PC-9 (cell line): Measurements from ENCODE around the gene RFXANK. TPM values are rescaled to one million over a fixed set of nuclear protein-coding genes. Genes with fewer than 3 reads are reported as not detected.

Experiments
- BruUV-seq: library from RNA; stranded (reverse); fragments of 400-500 nt; replicated peaks from 2 replicates; lab custom pipeline; 2021; lab: Mats Ljungman, UMichigan
- CTCF ChIA-PET: fragments of 300-600 bp; sonication (Branson Sonifier 250); formaldehyde crosslinking; loops from one replicate; lab custom pipeline; 2022; ENCODE audit warnings: antibody characterized with exemption; lab: Charles Lee
- POLR2A ChIA-PET: fragments of 300-600 bp; sonication (Branson Sonifier 250); formaldehyde crosslinking; loops from one replicate; lab custom pipeline; 2022; ENCODE audit warnings: antibody characterized with exemption; ENCODE audit not compliant: unreplicated experiment; lab: Charles Lee
- DNase-seq, 2 experiments: peaks; one replicate each; pipeline versions ENCODE4 v3.0.0 to v3.0.0-alpha.2; 2015 to 2022; ENCODE audit warnings: mixed read lengths in 1 of 2
- H2AFZ ChIP-seq: fragments of 200-600 bp; sonication (generic); 2 replicates; pipeline ENCODE4 v1.8.1; 2017; ENCODE audit warnings: antibody characterized with exemption
- H3F3A ChIP-seq: fragments of 200-600 bp; sonication (generic); 2 replicates; pipeline ENCODE4 v1.8.1; 2017; ENCODE audit warnings: antibody characterized with exemption, mild to moderate bottlenecking, low read depth; ENCODE audit not compliant: insufficient read depth
- H3K27ac ChIP-seq: fragments of 200-600 bp; sonication (generic); 2 replicates; pipeline ENCODE4 v1.6.1; 2016; ENCODE audit warnings: mixed run types
- H3K27me3 ChIP-seq: fragments of 200-600 bp; sonication (generic); 2 replicates; pipeline ENCODE4 v1.6.1; 2016; ENCODE audit warnings: low read depth, mixed run types; ENCODE audit not compliant: insufficient read depth
- H3K36me3 ChIP-seq: fragments of 200-600 bp; sonication (generic); 2 replicates; pipeline ENCODE4 v1.6.1; 2016; ENCODE audit warnings: low read depth, mixed run types
- H3K4me1 ChIP-seq: fragments of 200-600 bp; sonication (generic); replicated peaks from 2 replicates; pipeline ENCODE4 v1.6.1; 2016; ENCODE audit warnings: mixed run types; ENCODE audit not compliant: insufficient read depth
- H3K4me2 ChIP-seq: fragments of 200-600 bp; sonication (generic); 2 replicates; pipeline ENCODE4 v1.6.1; 2017; ENCODE audit warnings: mixed run types
- H3K4me3 ChIP-seq: fragments of 200-600 bp; sonication (generic); 2 replicates; pipeline ENCODE4 v1.6.1; 2016; ENCODE audit warnings: mixed run types
- H3K79me2 ChIP-seq: fragments of 200-600 bp; sonication (generic); 2 replicates; pipeline ENCODE4 v1.6.1; 2017; ENCODE audit warnings: low read depth, mixed run types
- H3K9me2 ChIP-seq: fragments of 200-600 bp; sonication (generic); 2 replicates; pipeline ENCODE4 v1.8.1; 2017; ENCODE audit warnings: mild to moderate bottlenecking; ENCODE audit not compliant: insufficient read depth
- H3K9me3 ChIP-seq: fragments of 200-600 bp; sonication (generic); 2 replicates; pipeline ENCODE4 v1.8.1; 2016; ENCODE audit warnings: low read depth; ENCODE audit not compliant: insufficient read depth
- H4K20me1 ChIP-seq: fragments of 200-600 bp; sonication (generic); 2 replicates; pipeline ENCODE4 v1.8.1; 2017; ENCODE audit not compliant: insufficient read depth
- EZH2 ChIP-seq: fragments of 200-600 bp; sonication (generic); IDR thresholded peaks from 2 replicates; pipeline ENCODE4 v1.8.0; 2017; ENCODE audit warnings: antibody characterized with exemption, low read depth
- intact Hi-C: fragments of 100-400 bp; cut with micrococcal nuclease; formaldehyde crosslinking; loops from one replicate; pipeline ENCODE4 v1.10.0; 2022; ENCODE audit not compliant: unreplicated experiment
- total RNA-seq: library from RNA; stranded (reverse); gene quantifications from 2 replicates; pipeline ENCODE4 v1.2.3, GENCODE V29; 2021
- TF ChIP-seq, protein P1 (sequence below): fragments of 200-600 bp; sonication (generic); conservative IDR thresholded peaks from 2 replicates; pipeline ENCODE4 v1.6.1; 2017; ENCODE audit warnings: mixed run types, antibody characterized with exemption, mild to moderate bottlenecking, moderate library complexity

The RFXANK gene
- total RNA-seq, 1 experiment from 2014 or later, result 132 TPM

DNA sequence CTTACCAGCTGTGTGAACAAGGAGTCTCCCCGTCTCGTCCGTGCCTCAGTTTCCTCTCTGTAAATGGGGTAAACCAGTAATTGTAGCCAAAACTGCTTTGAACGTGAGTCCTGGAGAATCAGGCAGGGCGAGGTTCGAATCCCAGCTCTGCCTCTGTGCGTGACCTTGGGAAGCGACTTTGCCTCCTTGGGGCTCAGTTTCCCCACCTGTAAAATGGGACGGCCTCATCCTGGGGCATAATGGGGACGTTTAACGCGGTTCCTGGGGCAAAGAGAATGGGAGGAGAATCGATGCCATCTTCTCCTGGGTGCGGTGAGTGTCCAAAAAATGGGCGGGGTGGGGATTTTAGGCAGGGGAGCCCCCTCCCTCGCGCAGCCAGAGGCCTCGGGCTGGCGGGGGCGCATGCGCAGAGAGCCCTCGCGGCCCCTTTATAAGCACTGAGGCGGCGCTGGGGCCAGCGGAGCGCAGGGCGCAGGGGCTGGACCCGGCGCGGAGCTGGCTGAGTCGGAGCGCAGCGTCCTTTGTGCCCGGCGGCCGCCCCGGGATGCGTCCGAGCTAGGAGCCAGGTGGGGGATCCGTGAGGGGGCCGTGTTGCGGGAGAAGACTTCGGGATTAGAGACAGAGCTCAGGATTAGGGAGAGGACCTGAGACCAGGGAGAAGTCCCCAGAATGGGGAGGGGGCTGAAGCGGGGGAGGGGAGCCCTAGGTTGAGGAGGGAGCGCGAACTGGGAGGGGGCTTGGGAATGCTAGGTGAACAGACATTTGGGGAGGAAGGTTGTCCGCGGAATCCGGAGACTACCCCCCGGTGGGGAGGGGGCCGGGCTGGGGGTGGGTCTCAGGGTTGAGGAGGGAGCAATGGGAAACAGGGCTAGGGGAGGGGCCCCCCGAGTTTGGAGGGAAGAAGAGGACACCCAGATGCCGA is 19.7 kb downstream of the RFXANK start, which contains the start of gene NCAN:
Gene NCAN, plus strand, starts transcription at position 460 of the 922 bp plus-strand sequence. CDS start 4,996 bp downstream, outside the sequence.
- no peak within 1 kb of the TSS for H3K27ac ChIP-seq
- ChIA-PET POLR2A (no interaction called here), CTCF (no interaction called here)
- H3K4me2 ChIP-seq, result no peak within 1 kb of the TSS
- no peaks in the 10 kb centered on the region for H3F3A ChIP-seq
- H3K79me2 ChIP-seq, result no peaks in the 10 kb centered on the region
- no peaks in the 10 kb centered on the region for H3K9me3 ChIP-seq
- no peak within 1 kb of the TSS for H3K4me3 ChIP-seq
- no TSS peak for BruUV-seq
- TF ChIP-seq, protein P1, sequence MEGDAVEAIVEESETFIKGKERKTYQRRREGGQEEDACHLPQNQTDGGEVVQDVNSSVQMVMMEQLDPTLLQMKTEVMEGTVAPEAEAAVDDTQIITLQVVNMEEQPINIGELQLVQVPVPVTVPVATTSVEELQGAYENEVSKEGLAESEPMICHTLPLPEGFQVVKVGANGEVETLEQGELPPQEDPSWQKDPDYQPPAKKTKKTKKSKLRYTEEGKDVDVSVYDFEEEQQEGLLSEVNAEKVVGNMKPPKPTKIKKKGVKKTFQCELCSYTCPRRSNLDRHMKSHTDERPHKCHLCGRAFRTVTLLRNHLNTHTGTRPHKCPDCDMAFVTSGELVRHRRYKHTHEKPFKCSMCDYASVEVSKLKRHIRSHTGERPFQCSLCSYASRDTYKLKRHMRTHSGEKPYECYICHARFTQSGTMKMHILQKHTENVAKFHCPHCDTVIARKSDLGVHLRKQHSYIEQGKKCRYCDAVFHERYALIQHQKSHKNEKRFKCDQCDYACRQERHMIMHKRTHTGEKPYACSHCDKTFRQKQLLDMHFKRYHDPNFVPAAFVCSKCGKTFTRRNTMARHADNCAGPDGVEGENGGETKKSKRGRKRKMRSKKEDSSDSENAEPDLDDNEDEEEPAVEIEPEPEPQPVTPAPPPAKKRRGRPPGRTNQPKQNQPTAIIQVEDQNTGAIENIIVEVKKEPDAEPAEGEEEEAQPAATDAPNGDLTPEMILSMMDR, result no peak
- no peak for TF ChIP-seq EZH2
- H3K27me3 ChIP-seq, result peaks cover 38% of the 10 kb centered on the region
- no peaks in the 10 kb centered on the region for H3K4me1 ChIP-seq
- no peak for DNase-seq
- H4K20me1 ChIP-seq, result no peaks in the 10 kb centered on the region; the same call in 1 of the 2 replicates
- H3K36me3 ChIP-seq, result no peaks in the 10 kb centered on the region
- H3K9me2 ChIP-seq, result no peaks in the 10 kb centered on the region
- intact Hi-C loops, result no loop called here
- H2AFZ ChIP-seq, result no peak within 1 kb of the TSS

GRCh38 chr19:19212916-19213315 is 20.9 kb downstream of the RFXANK start:
- Histone ChIP-seq H3K36me3 (no peaks in the 10 kb centered on the region), H3F3A (no peaks in the 10 kb centered on the region; the same call in 1 of the 2 replicates), H3K4me2 (no peak overlapping the region), H3K27ac (no peak overlapping the region), H2AFZ (no peak overlapping the region), H3K4me3 (no peak overlapping the region), H3K4me1 (no peaks in the 10 kb centered on the region), H4K20me1 (no peaks in the 10 kb centered on the region; the same call in 1 of the 2 replicates), H3K79me2 (no peaks in the 10 kb centered on the region), H3K27me3 (peaks cover 44% of the 10 kb centered on the region), H3K9me2 (no peaks in the 10 kb centered on the region), H3K9me3 (no peaks in the 10 kb centered on the region)
- POLR2A ChIA-PET, result no interaction called here
- no peak for DNase-seq
- TF ChIP-seq, protein P1, result no peak
- no peak for TF ChIP-seq EZH2
- CTCF ChIA-PET, result no interaction called here
- no TSS peak for BruUV-seq
- intact Hi-C loops, result no loop called here

GRCh38 chr19:19213426-19214158 is 21.5 kb downstream of the RFXANK start:
- Histone ChIP-seq H3K36me3 (no peaks in the 10 kb centered on the region), H3K4me3 (no peak overlapping the region), H3K9me3 (no peaks in the 10 kb centered on the region), H3F3A (no peaks in the 10 kb centered on the region; the same call in 1 of the 2 replicates), H3K4me2 (no peak overlapping the region), H3K79me2 (no peaks in the 10 kb centered on the region), H3K4me1 (no peaks in the 10 kb centered on the region), H3K27ac (no peak overlapping the region), H4K20me1 (no peaks in the 10 kb centered on the region; the same call in 1 of the 2 replicates), H3K9me2 (no peaks in the 10 kb centered on the region), H2AFZ (no peak overlapping the region), H3K27me3 (peaks cover 49% of the 10 kb centered on the region)
- CTCF ChIA-PET, result no interaction called here
- BruUV-seq, result no TSS peak
- no peak for DNase-seq
- TF ChIP-seq EZH2, result no peak
- TF ChIP-seq, protein P1, result no peak
- POLR2A ChIA-PET, result no interaction called here
- intact Hi-C loops, result no loop called here
